ENCODE data around the gene LTBP1.

Gene LTBP1

DNA sequence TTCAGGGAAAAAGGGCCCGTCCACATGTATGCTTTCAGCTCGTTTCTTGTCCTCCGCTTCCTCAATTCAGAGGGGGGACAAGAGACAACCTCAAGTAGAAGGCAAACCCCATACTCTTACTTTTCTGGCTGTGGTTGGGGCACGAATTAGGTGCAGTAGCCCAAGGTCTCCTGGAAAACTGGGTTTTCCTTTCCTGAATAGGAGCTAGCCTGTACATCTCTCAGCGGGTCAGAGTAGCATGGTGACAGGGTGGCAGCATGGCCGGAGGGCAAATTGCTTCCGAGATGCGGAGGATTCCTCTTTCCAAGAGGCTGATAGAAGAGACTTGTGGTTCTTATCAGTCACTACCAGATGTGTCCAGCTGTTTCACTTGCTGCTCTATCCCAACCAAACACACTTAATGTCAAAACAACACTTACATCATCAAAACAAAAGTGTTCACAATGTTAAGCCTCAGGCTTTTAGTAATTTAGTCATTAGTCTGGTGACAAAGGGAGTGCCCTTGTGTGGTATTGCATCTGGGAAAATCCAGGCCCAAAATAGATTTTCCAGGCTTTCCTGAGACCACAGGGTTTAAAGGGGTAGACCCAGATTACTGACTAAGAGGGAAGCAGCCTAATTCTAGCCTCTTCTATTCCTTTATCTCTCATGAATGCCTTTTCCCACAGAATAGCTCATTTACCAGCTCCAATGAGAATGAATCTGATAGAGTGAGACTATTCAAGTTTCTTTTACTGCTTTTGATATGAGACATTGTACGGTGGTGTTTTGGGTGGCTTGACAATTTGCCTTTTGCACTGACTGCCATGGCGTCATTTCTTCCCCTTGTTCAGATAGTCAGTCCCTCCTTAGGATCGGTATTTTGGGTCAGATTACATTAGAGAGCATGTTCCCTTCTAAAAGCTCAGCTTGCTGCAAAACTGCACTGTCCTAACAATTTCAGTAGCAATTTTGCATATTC lies 162.0 kb downstream of the LTBP1 start:
- H3K56ac ChIP-seq (ENCODE audit: low read length) = no peak overlapping the region
- no peak overlapping the region for H2BK120ac ChIP-seq (ENCODE audit: low read depth, low read length)
- peaks cover 2% of the 10 kb centered on the region for H3K4me1 ChIP-seq (ENCODE audit: control insufficient read depth, low read depth, low read length)
- H3K36me3 ChIP-seq (ENCODE audit: control insufficient read depth, insufficient read depth, low read length) = no peaks in the 10 kb centered on the region
- no peak overlapping the region for H2BK5ac ChIP-seq (ENCODE audit: low read length)
- no peak overlapping the region for H3K4me2 ChIP-seq (ENCODE audit: low read length)
- H3K27ac ChIP-seq (ENCODE audit: low read depth, low read length) = no peak overlapping the region
- no peak overlapping the region for H4K8ac ChIP-seq (ENCODE audit: low read depth, low read length)
- no peak overlapping the region for H3K18ac ChIP-seq (ENCODE audit: low read length)
- WGBS (ENCODE audit: extremely low coverage, insufficient coverage, low lambda C conversion rate) = no CpG with 5 or more reads among the region's 11 CpGs
- H3K79me1 ChIP-seq (ENCODE audit: low read length) = no peaks in the 10 kb centered on the region
- H2BK15ac ChIP-seq (replicated peaks; ENCODE audit: low read depth) = no peak overlapping the region
- no peaks in the 10 kb centered on the region for H3K27me3 ChIP-seq (ENCODE audit: insufficient read depth, low read length, poor library complexity)
- no peak overlapping the region for H2AK5ac ChIP-seq (ENCODE audit: low read length)
- H3K9ac ChIP-seq (ENCODE audit: low read length) = no peak overlapping the region
- DNase-seq = no peak
- H4K5ac ChIP-seq (ENCODE audit: low read length) = no peak overlapping the region
- no peak overlapping the region for H3K4me3 ChIP-seq (ENCODE audit: low read length)
- H3K79me2 ChIP-seq (ENCODE audit: control insufficient read depth, insufficient read depth, low read length) = no peaks in the 10 kb centered on the region
- no peak overlapping the region for H3K4ac ChIP-seq (ENCODE audit: low read depth, low read length)
- no peak overlapping the region for H3K23ac ChIP-seq (ENCODE audit: low read length)

- no CpG with 5 or more reads among the region's 5 CpGs for WGBS (ENCODE audit: extremely low coverage, insufficient coverage, low lambda C conversion rate)
- H2BK120ac ChIP-seq (ENCODE audit: low read depth, low read length) = no peak overlapping the region
- H3K79me2 ChIP-seq (ENCODE audit: control insufficient read depth, insufficient read depth, low read length) = no peaks in the 10 kb centered on the region
- H4K5ac ChIP-seq (ENCODE audit: low read length) = no peak overlapping the region
- H3K56ac ChIP-seq (ENCODE audit: low read length) = no peak overlapping the region
- H3K4me3 ChIP-seq (ENCODE audit: low read length) = no peak overlapping the region
- no peak for DNase-seq
- no peaks in the 10 kb centered on the region for H3K36me3 ChIP-seq (ENCODE audit: control insufficient read depth, insufficient read depth, low read length)
- H2BK15ac ChIP-seq (replicated peaks; ENCODE audit: low read depth) = no peak overlapping the region
- H3K4me2 ChIP-seq (ENCODE audit: low read length) = no peak overlapping the region
- no peak overlapping the region for H3K4ac ChIP-seq (ENCODE audit: low read depth, low read length)
- H3K18ac ChIP-seq (ENCODE audit: low read length) = no peak overlapping the region
- H2BK5ac ChIP-seq (ENCODE audit: low read length) = no peak overlapping the region
- H3K27me3 ChIP-seq (ENCODE audit: insufficient read depth, low read length, poor library complexity) = no peaks in the 10 kb centered on the region
- H4K8ac ChIP-seq (ENCODE audit: low read depth, low read length) = no peak overlapping the region
- no peak overlapping the region for H3K9ac ChIP-seq (ENCODE audit: low read length)
- H3K27ac ChIP-seq (ENCODE audit: low read depth, low read length) = no peak overlapping the region
- H3K79me1 ChIP-seq (ENCODE audit: low read length) = no peaks in the 10 kb centered on the region
- no peak overlapping the region for H2AK5ac ChIP-seq (ENCODE audit: low read length)
- no peaks in the 10 kb centered on the region for H3K4me1 ChIP-seq (ENCODE audit: control insufficient read depth, low read depth, low read length)
- no peak overlapping the region for H3K23ac ChIP-seq (ENCODE audit: low read length)
These were observed 163.7 kb downstream of the LTBP1 start for GRCh38 chr2:33110461-33110860.

DNA sequence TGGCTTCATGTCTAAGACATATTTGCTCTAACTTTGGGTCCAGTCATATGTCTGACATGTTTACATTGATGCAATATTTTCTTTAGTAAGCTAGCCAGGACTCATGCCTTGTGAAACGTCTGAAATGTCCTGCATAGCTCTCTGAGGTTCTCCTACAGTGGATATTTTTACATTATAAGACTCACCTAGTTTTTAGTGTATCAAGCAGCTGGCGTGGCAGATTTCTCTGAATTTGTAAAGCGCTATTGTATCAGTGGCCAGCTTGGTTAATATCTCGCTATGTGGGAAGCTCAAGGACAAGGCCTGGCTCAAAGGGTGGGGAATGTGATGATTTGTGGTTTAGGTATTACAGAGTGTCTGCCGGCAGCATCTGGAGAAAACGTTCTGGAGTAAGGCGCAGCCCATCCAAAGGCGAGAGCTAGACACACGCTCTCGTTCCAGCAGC lies 164.3 kb downstream of the LTBP1 start:
- Histone ChIP-seq H4K8ac (ENCODE audit: low read depth, low read length) (no peak overlapping the region), H3K9ac (ENCODE audit: low read length) (no peak overlapping the region), H2BK120ac (ENCODE audit: low read depth, low read length) (no peak overlapping the region), H3K23ac (ENCODE audit: low read length) (no peak overlapping the region), H3K4me1 (ENCODE audit: control insufficient read depth, low read depth, low read length) (no peaks in the 10 kb centered on the region), H3K36me3 (ENCODE audit: control insufficient read depth, insufficient read depth, low read length) (no peaks in the 10 kb centered on the region), H3K79me2 (ENCODE audit: control insufficient read depth, insufficient read depth, low read length) (no peaks in the 10 kb centered on the region), H3K4me3 (ENCODE audit: low read length) (no peak overlapping the region), H2BK15ac (replicated peaks; ENCODE audit: low read depth) (no peak overlapping the region), H3K56ac (ENCODE audit: low read length) (no peak overlapping the region), H3K4ac (ENCODE audit: low read depth, low read length) (no peak overlapping the region), H3K79me1 (ENCODE audit: low read length) (no peaks in the 10 kb centered on the region), H3K18ac (ENCODE audit: low read length) (no peak overlapping the region), H3K27ac (ENCODE audit: low read depth, low read length) (no peak overlapping the region), H2AK5ac (ENCODE audit: low read length) (no peak overlapping the region), H4K5ac (ENCODE audit: low read length) (no peak overlapping the region), H3K27me3 (ENCODE audit: insufficient read depth, low read length, poor library complexity) (no peaks in the 10 kb centered on the region), H3K4me2 (ENCODE audit: low read length) (no peak overlapping the region), H2BK5ac (ENCODE audit: low read length) (no peak overlapping the region)
- DNase-seq = no peak
- WGBS (ENCODE audit: extremely low coverage, insufficient coverage, low lambda C conversion rate) = no CpG with 5 or more reads among the region's 10 CpGs

GRCh38 chr2:33115196-33115595 lies 168.4 kb downstream of the LTBP1 start:
- Histone ChIP-seq H3K27me3 (ENCODE audit: insufficient read depth, low read length, poor library complexity) (no peaks in the 10 kb centered on the region), H3K23ac (ENCODE audit: low read length) (no peak overlapping the region), H3K9ac (ENCODE audit: low read length) (no peak overlapping the region), H2BK15ac (replicated peaks; ENCODE audit: low read depth) (no peak overlapping the region), H3K4ac (ENCODE audit: low read depth, low read length) (no peak overlapping the region), H3K79me2 (ENCODE audit: control insufficient read depth, insufficient read depth, low read length) (no peaks in the 10 kb centered on the region), H2BK120ac (ENCODE audit: low read depth, low read length) (no peak overlapping the region), H3K56ac (ENCODE audit: low read length) (no peak overlapping the region), H2AK5ac (ENCODE audit: low read length) (no peak overlapping the region), H3K18ac (ENCODE audit: low read length) (no peak overlapping the region), H3K4me3 (ENCODE audit: low read length) (no peak overlapping the region), H3K4me2 (ENCODE audit: low read length) (no peak overlapping the region), H4K5ac (ENCODE audit: low read length) (no peak overlapping the region), H4K8ac (ENCODE audit: low read depth, low read length) (no peak overlapping the region), H3K27ac (ENCODE audit: low read depth, low read length) (no peak overlapping the region), H2BK5ac (ENCODE audit: low read length) (no peak overlapping the region), H3K79me1 (ENCODE audit: low read length) (no peaks in the 10 kb centered on the region), H3K36me3 (ENCODE audit: control insufficient read depth, insufficient read depth, low read length) (no peaks in the 10 kb centered on the region), H3K4me1 (ENCODE audit: control insufficient read depth, low read depth, low read length) (no peaks in the 10 kb centered on the region)
- WGBS (ENCODE audit: extremely low coverage, insufficient coverage, low lambda C conversion rate) = no CpG with 5 or more reads among the region's 2 CpGs
- no peak for DNase-seq

GRCh38 chr2:33115728-33116127 lies 169.0 kb downstream of the LTBP1 start:
- no peak overlapping the region for H4K5ac ChIP-seq (ENCODE audit: low read length)
- no peak overlapping the region for H3K23ac ChIP-seq (ENCODE audit: low read length)
- no peak overlapping the region for H3K27ac ChIP-seq (ENCODE audit: low read depth, low read length)
- H2BK120ac ChIP-seq (ENCODE audit: low read depth, low read length) = no peak overlapping the region
- no peaks in the 10 kb centered on the region for H3K27me3 ChIP-seq (ENCODE audit: insufficient read depth, low read length, poor library complexity)
- no peak overlapping the region for H3K56ac ChIP-seq (ENCODE audit: low read length)
- no peaks in the 10 kb centered on the region for H3K79me1 ChIP-seq (ENCODE audit: low read length)
- H3K36me3 ChIP-seq (ENCODE audit: control insufficient read depth, insufficient read depth, low read length) = no peaks in the 10 kb centered on the region
- H3K79me2 ChIP-seq (ENCODE audit: control insufficient read depth, insufficient read depth, low read length) = no peaks in the 10 kb centered on the region
- H3K4me2 ChIP-seq (ENCODE audit: low read length) = no peak overlapping the region
- no peak overlapping the region for H3K9ac ChIP-seq (ENCODE audit: low read length)
- H3K4me1 ChIP-seq (ENCODE audit: control insufficient read depth, low read depth, low read length) = no peaks in the 10 kb centered on the region
- DNase-seq = no peak
- H2BK5ac ChIP-seq (ENCODE audit: low read length) = no peak overlapping the region
- no peak overlapping the region for H2AK5ac ChIP-seq (ENCODE audit: low read length)
- no peak overlapping the region for H2BK15ac ChIP-seq (replicated peaks; ENCODE audit: low read depth)
- no peak overlapping the region for H3K4ac ChIP-seq (ENCODE audit: low read depth, low read length)
- no peak overlapping the region for H3K18ac ChIP-seq (ENCODE audit: low read length)
- H4K8ac ChIP-seq (ENCODE audit: low read depth, low read length) = no peak overlapping the region
- WGBS (ENCODE audit: extremely low coverage, insufficient coverage, low lambda C conversion rate) = no CpG with 5 or more reads among the region's 1 CpG
- H3K4me3 ChIP-seq (ENCODE audit: low read length) = no peak overlapping the region

All from mesendoderm (in vitro differentiated cells).